ENCODE data around the gene VASH1.
A peak's percentile ranks its signal among the peaks of the same experiment; 100 is the strongest.

Gene VASH1

GRCh38 chr14:76761960-76762410 lies 717 bp downstream of the VASH1 start:
- Histone ChIP-seq H3K4me1 (ENCODE audit: insufficient read depth, insufficient read length) (no peaks in the 10 kb centered on the region), H3K4me3 (ENCODE audit: insufficient read length, low read depth) (peak overlapping the region; percentile 58), H3K27me3 (ENCODE audit: insufficient read depth, insufficient read length) (peaks cover 41% of the 10 kb centered on the region), H3K9ac (ENCODE audit: insufficient read length, low read depth) (peak overlapping the region; percentile 81), H3K36me3 (ENCODE audit: insufficient read depth, insufficient read length, low read length) (no peaks in the 10 kb centered on the region), H3K9me3 (ENCODE audit: insufficient read depth, low read length) (no peaks in the 10 kb centered on the region)
- no peak for TF ChIP-seq SUZ12 (IDR thresholded peaks at IDR 0.05; ENCODE audit: extremely low read depth, insufficient read depth, insufficient read length)
- TF ChIP-seq ZNF274 (IDR thresholded peaks at IDR 0.05; ENCODE audit: low read depth, low read length) = no peak
- no peak for TF ChIP-seq YY1 (IDR thresholded peaks at IDR 0.05; ENCODE audit: insufficient read depth, insufficient read length)
- no peak for DNase-seq (ENCODE audit: low read depth, low spot score)

GRCh38 chr14:76762411-76763095 lies 1.3 kb downstream of the VASH1 start:
- TF ChIP-seq YY1 (IDR thresholded peaks at IDR 0.05; ENCODE audit: insufficient read depth, insufficient read length) = no peak
- no peak for TF ChIP-seq SUZ12 (IDR thresholded peaks at IDR 0.05; ENCODE audit: extremely low read depth, insufficient read depth, insufficient read length)
- TF ChIP-seq ZNF274 (IDR thresholded peaks at IDR 0.05; ENCODE audit: low read depth, low read length) = no peak
- no peak for DNase-seq (ENCODE audit: low read depth, low spot score)
- H3K9me3 ChIP-seq (ENCODE audit: insufficient read depth, low read length) = no peaks in the 10 kb centered on the region
- no peaks in the 10 kb centered on the region for H3K4me1 ChIP-seq (ENCODE audit: insufficient read depth, insufficient read length)
- peak overlapping the region; percentile 58 for H3K4me3 ChIP-seq (ENCODE audit: insufficient read length, low read depth)
- H3K27me3 ChIP-seq (ENCODE audit: insufficient read depth, insufficient read length) = peaks cover 41% of the 10 kb centered on the region
- H3K9ac ChIP-seq (ENCODE audit: insufficient read length, low read depth) = peak overlapping the region; percentile 81
- no peaks in the 10 kb centered on the region for H3K36me3 ChIP-seq (ENCODE audit: insufficient read depth, insufficient read length, low read length)

GRCh38 chr14:76763096-76764041 lies 2.1 kb downstream of the VASH1 start:
- peaks cover 7% of the 10 kb centered on the region for H3K4me1 ChIP-seq (ENCODE audit: insufficient read depth, insufficient read length)
- no peak for TF ChIP-seq ZNF274 (IDR thresholded peaks at IDR 0.05; ENCODE audit: low read depth, low read length)
- no peak for TF ChIP-seq YY1 (IDR thresholded peaks at IDR 0.05; ENCODE audit: insufficient read depth, insufficient read length)
- TF ChIP-seq SUZ12 (IDR thresholded peaks at IDR 0.05; ENCODE audit: extremely low read depth, insufficient read depth, insufficient read length) = no peak
- no peak overlapping the region for H3K4me3 ChIP-seq (ENCODE audit: insufficient read length, low read depth)
- no peaks in the 10 kb centered on the region for H3K36me3 ChIP-seq (ENCODE audit: insufficient read depth, insufficient read length, low read length)
- DNase-seq (ENCODE audit: low read depth, low spot score) = no peak
- H3K27me3 ChIP-seq (ENCODE audit: insufficient read depth, insufficient read length) = peaks cover 41% of the 10 kb centered on the region
- H3K9ac ChIP-seq (ENCODE audit: insufficient read length, low read depth) = no peak overlapping the region
- no peaks in the 10 kb centered on the region for H3K9me3 ChIP-seq (ENCODE audit: insufficient read depth, low read length)

- no peak for TF ChIP-seq SUZ12 (IDR thresholded peaks at IDR 0.05; ENCODE audit: extremely low read depth, insufficient read depth, insufficient read length)
- no peak for TF ChIP-seq ZNF274 (IDR thresholded peaks at IDR 0.05; ENCODE audit: low read depth, low read length)
- TF ChIP-seq YY1 (IDR thresholded peaks at IDR 0.05; ENCODE audit: insufficient read depth, insufficient read length) = no peak
- Histone ChIP-seq H3K4me3 (ENCODE audit: insufficient read length, low read depth) (no peak overlapping the region), H3K9ac (ENCODE audit: insufficient read length, low read depth) (no peak overlapping the region), H3K4me1 (ENCODE audit: insufficient read depth, insufficient read length) (peaks cover 8% of the 10 kb centered on the region), H3K9me3 (ENCODE audit: insufficient read depth, low read length) (no peaks in the 10 kb centered on the region; the same call in 1 of the 2 replicates), H3K36me3 (ENCODE audit: insufficient read depth, insufficient read length, low read length) (peaks cover 4% of the 10 kb centered on the region), H3K27me3 (ENCODE audit: insufficient read depth, insufficient read length) (peaks cover 30% of the 10 kb centered on the region)
- DNase-seq (ENCODE audit: low read depth, low spot score) = no peak
These were observed 4.2 kb downstream of the VASH1 start for GRCh38 chr14:76765461-76765931.

- Histone ChIP-seq H3K9ac (ENCODE audit: insufficient read length, low read depth) (no peak overlapping the region), H3K4me1 (ENCODE audit: insufficient read depth, insufficient read length) (peaks cover 11% of the 10 kb centered on the region), H3K4me3 (ENCODE audit: insufficient read length, low read depth) (no peak overlapping the region), H3K9me3 (ENCODE audit: insufficient read depth, low read length) (no peaks in the 10 kb centered on the region; the same call in 1 of the 2 replicates), H3K36me3 (ENCODE audit: insufficient read depth, insufficient read length, low read length) (peaks cover 4% of the 10 kb centered on the region), H3K27me3 (ENCODE audit: insufficient read depth, insufficient read length) (peaks cover 10% of the 10 kb centered on the region)
- no peak for DNase-seq (ENCODE audit: low read depth, low spot score)
- TF ChIP-seq YY1 (IDR thresholded peaks at IDR 0.05; ENCODE audit: insufficient read depth, insufficient read length) (no peak), SUZ12 (IDR thresholded peaks at IDR 0.05; ENCODE audit: extremely low read depth, insufficient read depth, insufficient read length) (no peak), ZNF274 (IDR thresholded peaks at IDR 0.05; ENCODE audit: low read depth, low read length) (no peak)
These were observed 6.7 kb downstream of the VASH1 start for GRCh38 chr14:76767681-76768656.

GRCh38 chr14:76768671-76769500 lies 7.6 kb downstream of the VASH1 start:
- Histone ChIP-seq H3K9me3 (ENCODE audit: insufficient read depth, low read length) (no peaks in the 10 kb centered on the region; the same call in 1 of the 2 replicates), H3K36me3 (ENCODE audit: insufficient read depth, insufficient read length, low read length) (peaks cover 4% of the 10 kb centered on the region), H3K9ac (ENCODE audit: insufficient read length, low read depth) (no peak overlapping the region), H3K4me1 (ENCODE audit: insufficient read depth, insufficient read length) (peaks cover 11% of the 10 kb centered on the region), H3K4me3 (ENCODE audit: insufficient read length, low read depth) (no peak overlapping the region), H3K27me3 (ENCODE audit: insufficient read depth, insufficient read length) (peaks cover under 1% of the 10 kb centered on the region)
- no peak for TF ChIP-seq ZNF274 (IDR thresholded peaks at IDR 0.05; ENCODE audit: low read depth, low read length)
- DNase-seq (ENCODE audit: low read depth, low spot score) = no peak
